ENCODE data around the gene RNASEH1. TPM values are rescaled to one million over a fixed set of nuclear protein-coding genes. Genes with fewer than 3 reads are reported as not detected.

Gene RNASEH1
- total RNA-seq, 1 experiment from 2014 or later, result 42.0 TPM

GRCh38 chr2:3594493-3595281 is 36.6 kb upstream of the RNASEH1 start, which contains the start of gene COLEC11:
Gene COLEC11, plus strand, starts transcription at chr2:3595112. Its CDS starts 9,229 bp downstream, at chr2:3604341.
- H4K8ac ChIP-seq (replicated peaks; ENCODE audit: insufficient read length, low read depth, low read length), result no peak within 1 kb of the TSS
- DNase-seq, result peak; percentile 88
- Mint-ChIP-seq H3K4me1 (peaks cover 3 to 9% of the 10 kb centered on the region in 2 experiments; a peak in 3 of 4 replicates), H3K27ac (no peak within 1 kb of the TSS; a peak in 1 of 7 replicates), H3K4me3 (peak within 1 kb of the TSS in 1 of 2 experiments; percentile 21; a peak in 2 of 5 replicates), H3K9me3 (peaks cover 6 to 8% of the 10 kb centered on the region in 2 experiments), H3K36me3 (ENCODE audit: insufficient read depth in 1 of 3, low read depth in 3 of 3) (peaks cover 6 to 8% (median 6%) of the 10 kb centered on the region in 3 experiments; a peak in 6 of 7 replicates), H3K27me3 (ENCODE audit: low read depth) (peaks cover 15% of the 10 kb centered on the region)
- H2BK15ac ChIP-seq (ENCODE audit: low read depth, low read length), result no peak within 1 kb of the TSS
- no peak within 1 kb of the TSS for H4K91ac ChIP-seq (ENCODE audit: insufficient read length, low read depth, low read length)
- H3K14ac ChIP-seq (ENCODE audit: insufficient read depth, low read length), result no peak within 1 kb of the TSS; the same call in 1 of the 2 replicates
- no peaks in the 10 kb centered on the region for H4K20me1 ChIP-seq (ENCODE audit: control insufficient read depth, insufficient read depth, insufficient read length)
- H4K5ac ChIP-seq (ENCODE audit: insufficient read length, low read depth, low read length), result no peak within 1 kb of the TSS
- 0 out of 3 replicates have a peak, but pooled peaks have one; percentile 29 for TF ChIP-seq CTCF (conservative IDR thresholded peaks at IDR 0.05)
- H3K27me3 ChIP-seq (ENCODE audit: insufficient read depth, low read length), result no peaks in the 10 kb centered on the region
- H3T11ph ChIP-seq (ENCODE audit: low read length), result no peak within 1 kb of the TSS
- H3K4me2 ChIP-seq (ENCODE audit: insufficient read depth, insufficient read length, low read length), result no peak within 1 kb of the TSS
- no CpG with 5 or more reads among the region's 40 CpGs for WGBS (ENCODE audit: extremely low coverage, insufficient read length, low lambda C conversion rate)
- H3K4me1 ChIP-seq (ENCODE audit: insufficient read depth, low read length), result no peaks in the 10 kb centered on the region
- H2AFZ ChIP-seq (ENCODE audit: low read length), result no peak within 1 kb of the TSS
- H3K27ac ChIP-seq (ENCODE audit: insufficient read length, low read depth, low read length), result no peak within 1 kb of the TSS
- no peaks in the 10 kb centered on the region for H3K79me1 ChIP-seq (ENCODE audit: insufficient read depth, low read depth, low read length, poor library complexity, severe bottlenecking)
- H3K23ac ChIP-seq (ENCODE audit: insufficient read length, low read depth, low read length), result no peak within 1 kb of the TSS
- H3K9me3 ChIP-seq (ENCODE audit: control insufficient read depth, low read depth, low read length), result no peaks in the 10 kb centered on the region
- no peak within 1 kb of the TSS for H3K56ac ChIP-seq (ENCODE audit: insufficient read length, low read depth, low read length)
- H2BK20ac ChIP-seq (ENCODE audit: low read depth, low read length, poor library complexity, severe bottlenecking), result no peak within 1 kb of the TSS
- no peak within 1 kb of the TSS for H3K4ac ChIP-seq (ENCODE audit: low read depth, low read length)
- no peaks in the 10 kb centered on the region for H3K79me2 ChIP-seq (ENCODE audit: insufficient read depth, low read length)
- no peak within 1 kb of the TSS for H3K9ac ChIP-seq (ENCODE audit: extremely low read depth, insufficient read length, low read length)
- no peak within 1 kb of the TSS for H2BK12ac ChIP-seq (ENCODE audit: insufficient read length, low read depth, low read length)
- no peak within 1 kb of the TSS for H2AK5ac ChIP-seq (ENCODE audit: insufficient read length, low read length)
- no peak within 1 kb of the TSS for H3K18ac ChIP-seq (ENCODE audit: insufficient read length, low read depth, low read length)
- H2BK5ac ChIP-seq (ENCODE audit: insufficient read length, low read length), result no peak within 1 kb of the TSS
- H3K23me2 ChIP-seq (ENCODE audit: insufficient read length, low read depth, low read length, poor library complexity, severe bottlenecking), result no peaks in the 10 kb centered on the region
- no peak within 1 kb of the TSS for H2BK120ac ChIP-seq (ENCODE audit: low read depth, low read length, poor library complexity, severe bottlenecking)
